Uterus (tissue), 2 donors: ENCODE measurements around the gene KCNJ10.

ENCODE experiments used
- CTCF ChIP-seq, 4 experiments: fragments of 200-600 bp in 2 of 4; fragments of 450-650 bp in 2 of 4; sonication (generic) in 2 of 4; IDR thresholded peaks; one replicate each; pipeline ENCODE4 v1.5.1; 2016 to 2019; ENCODE audit warnings: antibody characterized with exemption in 4 of 4, mild to moderate bottlenecking in 2 of 4, moderate library complexity in 1 of 4
- POLR2A ChIP-seq, 2 donors: fragments of 450-650 bp; IDR thresholded peaks; one replicate each; pipeline ENCODE4 v1.6.1; 2016; ENCODE audit warnings: antibody characterized with exemption in 2 of 2, mild to moderate bottlenecking in 1 of 2, moderate library complexity in 1 of 2

- TF ChIP-seq CTCF (IDR thresholded peaks at IDR 0.05) (peak; percentile 70 to 78 (median 70)), POLR2A (IDR thresholded peaks at IDR 0.05) (no peak)
These were observed 62.3 kb downstream of the KCNJ10 start for GRCh38 chr1:160007577-160008200.
